Measurements from ENCODE around the gene SAP30BP.

Gene SAP30BP

GRCh38 chr17:75722542-75723095 is 55.5 kb downstream of the SAP30BP start:
- no peak for DNase-seq

GRCh38 chr17:75723171-75723930 is 56.2 kb downstream of the SAP30BP start:
- DNase-seq: no peak

- DNase-seq: no peak
Measured at GRCh38 chr17:75724016-75725003, 57.2 kb downstream of the SAP30BP start.

GRCh38 chr17:75725504-75725903 is 58.4 kb downstream of the SAP30BP start:
- no peak for DNase-seq

- DNase-seq: no peak
Measured at GRCh38 chr17:75727391-75727790, 60.3 kb downstream of the SAP30BP start.

- DNase-seq: no peak
Measured at GRCh38 chr17:75729351-75729750, 62.2 kb downstream of the SAP30BP start.

GRCh38 chr17:75730065-75730464 is 62.9 kb downstream of the SAP30BP start:
- no peak for DNase-seq

- no peak for DNase-seq
Measured at GRCh38 chr17:75731086-75731715, 64.1 kb downstream of the SAP30BP start.

GRCh38 chr17:75731716-75732498 is 64.8 kb downstream of the SAP30BP start:
- DNase-seq: no peak

- no peak for DNase-seq
Measured at GRCh38 chr17:75733471-75733870, 66.3 kb downstream of the SAP30BP start.

- DNase-seq: no peak
Measured at GRCh38 chr17:75734674-75735294, 67.6 kb downstream of the SAP30BP start.

- no peak for DNase-seq
Measured at GRCh38 chr17:75736173-75736835, 69.2 kb downstream of the SAP30BP start.

- DNase-seq: no peak
Measured at GRCh38 chr17:75737133-75737962, 70.2 kb downstream of the SAP30BP start.

GRCh38 chr17:75738218-75738802 is 71.2 kb downstream of the SAP30BP start:
- peak; percentile 81 for DNase-seq

- no peak for DNase-seq
Measured at GRCh38 chr17:75739174-75739573, 72.0 kb downstream of the SAP30BP start.

- DNase-seq: no peak
Measured at GRCh38 chr17:75739801-75740200, 72.7 kb downstream of the SAP30BP start.

GRCh38 chr17:75740215-75740614 is 73.1 kb downstream of the SAP30BP start:
- DNase-seq: no peak

- no peak for DNase-seq
Measured at GRCh38 chr17:75740631-75741077, 73.5 kb downstream of the SAP30BP start.

GRCh38 chr17:75742337-75742736 is 75.2 kb downstream of the SAP30BP start:
- no peak for DNase-seq
